Measurements from ENCODE around the gene GPC1.

The GPC1 gene

GRCh38 chr2:240460253-240460711 lies 24.8 kb downstream of the GPC1 start:
- Histone ChIP-seq H3K4me1 (ENCODE audit: insufficient read depth, insufficient read length) (peaks cover 39% of the 10 kb centered on the region), H3K9me3 (ENCODE audit: insufficient read depth, low read length) (no peaks in the 10 kb centered on the region), H3K36me3 (ENCODE audit: insufficient read depth, insufficient read length, low read length) (peaks cover 72% of the 10 kb centered on the region), H3K4me3 (ENCODE audit: insufficient read length, low read depth) (no peak overlapping the region), H3K27me3 (ENCODE audit: insufficient read depth, insufficient read length) (no peaks in the 10 kb centered on the region), H3K9ac (ENCODE audit: insufficient read length, low read depth) (peak overlapping the region; percentile 44)
- TF ChIP-seq YY1 (IDR thresholded peaks at IDR 0.05; ENCODE audit: insufficient read depth, insufficient read length), result no peak
- no peak for TF ChIP-seq ZNF274 (IDR thresholded peaks at IDR 0.05; ENCODE audit: low read depth, low read length)
- no peak for TF ChIP-seq SUZ12 (IDR thresholded peaks at IDR 0.05; ENCODE audit: extremely low read depth, insufficient read depth, insufficient read length)
- DNase-seq (ENCODE audit: low read depth, low spot score), result no peak

GRCh38 chr2:240460781-240461431 lies 25.4 kb downstream of the GPC1 start:
- DNase-seq (ENCODE audit: low read depth, low spot score), result no peak
- H3K4me3 ChIP-seq (ENCODE audit: insufficient read length, low read depth), result no peak overlapping the region
- H3K9me3 ChIP-seq (ENCODE audit: insufficient read depth, low read length), result no peaks in the 10 kb centered on the region
- peaks cover 78% of the 10 kb centered on the region for H3K36me3 ChIP-seq (ENCODE audit: insufficient read depth, insufficient read length, low read length)
- no peaks in the 10 kb centered on the region for H3K27me3 ChIP-seq (ENCODE audit: insufficient read depth, insufficient read length)
- peaks cover 40% of the 10 kb centered on the region for H3K4me1 ChIP-seq (ENCODE audit: insufficient read depth, insufficient read length)
- TF ChIP-seq SUZ12 (IDR thresholded peaks at IDR 0.05; ENCODE audit: extremely low read depth, insufficient read depth, insufficient read length) (no peak), ZNF274 (IDR thresholded peaks at IDR 0.05; ENCODE audit: low read depth, low read length) (no peak), YY1 (IDR thresholded peaks at IDR 0.05; ENCODE audit: insufficient read depth, insufficient read length) (no peak)
- H3K9ac ChIP-seq (ENCODE audit: insufficient read length, low read depth), result no peak overlapping the region

GRCh38 chr2:240461471-240462072 lies 26.1 kb downstream of the GPC1 start:
- no peaks in the 10 kb centered on the region for H3K9me3 ChIP-seq (ENCODE audit: insufficient read depth, low read length)
- TF ChIP-seq SUZ12 (IDR thresholded peaks at IDR 0.05; ENCODE audit: extremely low read depth, insufficient read depth, insufficient read length) (no peak), ZNF274 (IDR thresholded peaks at IDR 0.05; ENCODE audit: low read depth, low read length) (no peak), YY1 (IDR thresholded peaks at IDR 0.05; ENCODE audit: insufficient read depth, insufficient read length) (no peak)
- no peak for DNase-seq (ENCODE audit: low read depth, low spot score)
- H3K4me3 ChIP-seq (ENCODE audit: insufficient read length, low read depth), result no peak overlapping the region
- H3K9ac ChIP-seq (ENCODE audit: insufficient read length, low read depth), result no peak overlapping the region
- H3K4me1 ChIP-seq (ENCODE audit: insufficient read depth, insufficient read length), result peaks cover 35% of the 10 kb centered on the region
- no peaks in the 10 kb centered on the region for H3K27me3 ChIP-seq (ENCODE audit: insufficient read depth, insufficient read length)
- H3K36me3 ChIP-seq (ENCODE audit: insufficient read depth, insufficient read length, low read length), result peaks cover 81% of the 10 kb centered on the region

- H3K9ac ChIP-seq (ENCODE audit: insufficient read length, low read depth), result no peak overlapping the region
- no peaks in the 10 kb centered on the region for H3K9me3 ChIP-seq (ENCODE audit: insufficient read depth, low read length)
- peaks cover 88% of the 10 kb centered on the region for H3K36me3 ChIP-seq (ENCODE audit: insufficient read depth, insufficient read length, low read length)
- H3K4me1 ChIP-seq (ENCODE audit: insufficient read depth, insufficient read length), result peaks cover 29% of the 10 kb centered on the region
- no peak for DNase-seq (ENCODE audit: low read depth, low spot score)
- no peak for TF ChIP-seq SUZ12 (IDR thresholded peaks at IDR 0.05; ENCODE audit: extremely low read depth, insufficient read depth, insufficient read length)
- no peak for TF ChIP-seq YY1 (IDR thresholded peaks at IDR 0.05; ENCODE audit: insufficient read depth, insufficient read length)
- TF ChIP-seq ZNF274 (IDR thresholded peaks at IDR 0.05; ENCODE audit: low read depth, low read length), result no peak
- no peak overlapping the region for H3K4me3 ChIP-seq (ENCODE audit: insufficient read length, low read depth)
- no peaks in the 10 kb centered on the region for H3K27me3 ChIP-seq (ENCODE audit: insufficient read depth, insufficient read length)
Observed at GRCh38 chr2:240462073-240462706, 26.7 kb downstream of the GPC1 start.

- Histone ChIP-seq H3K27me3 (ENCODE audit: insufficient read depth, insufficient read length) (no peaks in the 10 kb centered on the region), H3K4me1 (ENCODE audit: insufficient read depth, insufficient read length) (peaks cover 25% of the 10 kb centered on the region), H3K4me3 (ENCODE audit: insufficient read length, low read depth) (no peak overlapping the region), H3K36me3 (ENCODE audit: insufficient read depth, insufficient read length, low read length) (peaks cover 91% of the 10 kb centered on the region), H3K9me3 (ENCODE audit: insufficient read depth, low read length) (no peaks in the 10 kb centered on the region), H3K9ac (ENCODE audit: insufficient read length, low read depth) (no peak overlapping the region)
- DNase-seq (ENCODE audit: low read depth, low spot score), result no peak
- TF ChIP-seq YY1 (IDR thresholded peaks at IDR 0.05; ENCODE audit: insufficient read depth, insufficient read length) (no peak), SUZ12 (IDR thresholded peaks at IDR 0.05; ENCODE audit: extremely low read depth, insufficient read depth, insufficient read length) (no peak), ZNF274 (IDR thresholded peaks at IDR 0.05; ENCODE audit: low read depth, low read length) (no peak)
Observed at GRCh38 chr2:240462707-240463273, 27.3 kb downstream of the GPC1 start.

- Histone ChIP-seq H3K36me3 (ENCODE audit: insufficient read depth, insufficient read length, low read length) (peaks cover 92% of the 10 kb centered on the region), H3K9me3 (ENCODE audit: insufficient read depth, low read length) (no peaks in the 10 kb centered on the region), H3K4me3 (ENCODE audit: insufficient read length, low read depth) (no peak overlapping the region), H3K4me1 (ENCODE audit: insufficient read depth, insufficient read length) (peaks cover 19% of the 10 kb centered on the region), H3K27me3 (ENCODE audit: insufficient read depth, insufficient read length) (no peaks in the 10 kb centered on the region), H3K9ac (ENCODE audit: insufficient read length, low read depth) (no peak overlapping the region)
- TF ChIP-seq SUZ12 (IDR thresholded peaks at IDR 0.05; ENCODE audit: extremely low read depth, insufficient read depth, insufficient read length) (no peak), ZNF274 (IDR thresholded peaks at IDR 0.05; ENCODE audit: low read depth, low read length) (no peak), YY1 (IDR thresholded peaks at IDR 0.05; ENCODE audit: insufficient read depth, insufficient read length) (no peak)
- no peak for DNase-seq (ENCODE audit: low read depth, low spot score)
Observed at GRCh38 chr2:240463274-240463865, 27.9 kb downstream of the GPC1 start.
